Common myeloid progenitor, CD34-positive (primary cell): ENCODE results near the gene FXYD6.
"Not testable (repeated sequence)": the region's sequence is repeated elsewhere in the genome, so short reads cannot be mapped to it uniquely, and the experiment has no call there.

Experiments used
- CTCF ChIA-PET: fragments of 350-600 bp; sonication (Branson Sonifier 250); formaldehyde crosslinking; loops from one replicate; lab custom pipeline; 2021; ENCODE audit warnings: antibody characterized with exemption; lab: Charles Lee
- POLR2A ChIA-PET: fragments of 350-600 bp; sonication (Branson Sonifier 250); formaldehyde crosslinking; loops from one replicate; lab custom pipeline; 2021; ENCODE audit warnings: antibody characterized with exemption; lab: Charles Lee
- DNase-seq, 3 donors: peaks; one replicate each; pipeline versions ENCODE4 v3.0.0 to v3.0.0-alpha.2; 2013
- H3K27ac ChIP-seq, 2 experiments: 1 replicate in 1 of 2; 2 replicates in 1 of 2; pipeline ENCODE4 v1.7.0; 2013; ENCODE audit warnings: inconsistent platforms in 2 of 2, low read length in 2 of 2, mild to moderate bottlenecking in 2 of 2, low read depth in 1 of 2, moderate library complexity in 1 of 2; ENCODE audit not compliant: severe bottlenecking in 2 of 2, insufficient read depth in 1 of 2, poor library complexity in 1 of 2
- H3K27me3 ChIP-seq, 5 experiments: replicated peaks in 2 of 5; 1 replicate in 3 of 5; 2 replicates in 2 of 5; pipeline versions ENCODE4 v1.6.1 to v1.7.0; 2013; ENCODE audit warnings: low read length in 4 of 5, mild to moderate bottlenecking in 2 of 5, moderate library complexity in 2 of 5, inconsistent platforms in 1 of 5; ENCODE audit not compliant: insufficient read depth in 5 of 5, control insufficient read depth in 4 of 5
- H3K36me3 ChIP-seq, 4 experiments: 1 replicate in 2 of 4; 2 replicates in 2 of 4; pipeline versions ENCODE4 v1.6.1 to v1.7.0; 2013; ENCODE audit warnings: low read length in 3 of 4, control low read depth in 1 of 4, mild to moderate bottlenecking in 1 of 4; ENCODE audit not compliant: control insufficient read depth in 4 of 4, insufficient read depth in 4 of 4
- H3K4me1 ChIP-seq, 4 experiments: 1 replicate in 3 of 4; 2 replicates in 1 of 4; pipeline versions ENCODE4 v1.6.1 to v1.7.1; 2013; ENCODE audit warnings: low read length in 3 of 4, mild to moderate bottlenecking in 3 of 4, control low read depth in 1 of 4, inconsistent platforms in 1 of 4, moderate library complexity in 1 of 4; ENCODE audit not compliant: control insufficient read depth in 4 of 4, insufficient read depth in 4 of 4; ENCODE audit errors: control extremely low read depth in 1 of 4
- H3K4me3 ChIP-seq, 7 experiments: 1 replicate in 4 of 7; 2 replicates in 3 of 7; pipeline versions ENCODE4 v1.5.1 to v1.7.0; 2013; ENCODE audit warnings: mild to moderate bottlenecking in 7 of 7, low read length in 6 of 7, moderate library complexity in 6 of 7, inconsistent platforms in 2 of 7, low read depth in 2 of 7, control low read depth in 1 of 7; ENCODE audit not compliant: insufficient read depth in 4 of 7, control insufficient read depth in 1 of 7; ENCODE audit errors: extremely low read depth in 1 of 7
- H3K9me3 ChIP-seq, 5 experiments: 1 replicate in 4 of 5; 2 replicates in 1 of 5; pipeline versions ENCODE4 v1.6.1 to v1.7.1; 2013; ENCODE audit warnings: low read length in 4 of 5, mild to moderate bottlenecking in 2 of 5, inconsistent platforms in 1 of 5, low read depth in 1 of 5, moderate library complexity in 1 of 5; ENCODE audit not compliant: control insufficient read depth in 4 of 5, insufficient read depth in 2 of 5; ENCODE audit errors: control extremely low read depth in 1 of 5
- WGBS: methylation state at CpG from one replicate; pipeline ENCODE4 v1.1.5; 2013; ENCODE audit not compliant: insufficient coverage; 5-methylcytosine and 5-hydroxymethylcytosine counted together

Gene FXYD6

GRCh38 chr11:117865546-117865945 lies 10.9 kb downstream of the FXYD6 start:
- H3K27me3 ChIP-seq, H3K9me3 ChIP-seq, H3K4me3 ChIP-seq, H3K36me3 ChIP-seq, DNase-seq, H3K27ac ChIP-seq: not testable (repeated sequence)
- H3K4me1 ChIP-seq: peaks cover 0 to 14% (median 13%) of the 10 kb centered on the region in 4 experiments
- WGBS: 98% methylated on average over 13 of the region's 13 CpGs
- ChIA-PET POLR2A (interaction anchor here (0.6 kb wide), 1 partner anchor 23 kb away, joined by 5 read pairs; no protein-coding TSS in a partner anchor), CTCF (interaction anchor here (0.8 to 2.1 kb wide), 2 partner anchors 14 to 21 kb away, joined by 4 read pairs; no protein-coding TSS in a partner anchor)

- DNase-seq: no peak
- CTCF ChIA-PET: no interaction called here
- Histone ChIP-seq H3K4me3 (no peak overlapping the region), H3K36me3 (no peaks in the 10 kb centered on the region), H3K9me3 (no peaks in the 10 kb centered on the region), H3K27me3 (no peaks in the 10 kb centered on the region), H3K4me1 (peaks cover 0 to 13% (median 10%) of the 10 kb centered on the region in 4 experiments), H3K27ac (no peak overlapping the region)
- WGBS: 80% methylated on average over 1 of the region's 1 CpG
- POLR2A ChIA-PET: no interaction called here
These were observed 13.1 kb downstream of the FXYD6 start for GRCh38 chr11:117863383-117863782.

GRCh38 chr11:117862753-117863152 lies 13.7 kb downstream of the FXYD6 start:
- no peak for DNase-seq

GRCh38 chr11:117862019-117862725 lies 14.3 kb downstream of the FXYD6 start:
- Histone ChIP-seq H3K4me1 (peaks cover 0 to 13% (median 10%) of the 10 kb centered on the region in 4 experiments), H3K36me3 (no peaks in the 10 kb centered on the region), H3K9me3 (no peaks in the 10 kb centered on the region), H3K4me3 (no peak overlapping the region), H3K27ac (no peak overlapping the region), H3K27me3 (no peaks in the 10 kb centered on the region)
- ChIA-PET CTCF (interaction anchor here (1.6 kb wide), 1 partner anchor 17 kb away, joined by 4 read pairs; no protein-coding TSS in a partner anchor), POLR2A (no interaction called here)
- DNase-seq: no peak
- 55% methylated on average over 11 of the region's 12 CpGs for WGBS

More at GRCh38 chr11:117862753-117863152, 13.7 kb downstream of the FXYD6 start:
- Histone ChIP-seq H3K4me3 (no peak overlapping the region), H3K36me3 (no peaks in the 10 kb centered on the region), H3K27me3 (no peaks in the 10 kb centered on the region), H3K4me1 (peaks cover 0 to 13% (median 10%) of the 10 kb centered on the region in 4 experiments), H3K27ac (no peak overlapping the region), H3K9me3 (no peaks in the 10 kb centered on the region)
- WGBS: 100% methylated on average over 1 of the region's 1 CpG
- ChIA-PET CTCF (interaction anchor here (1.6 kb wide), 1 partner anchor 17 kb away, joined by 4 read pairs; no protein-coding TSS in a partner anchor), POLR2A (no interaction called here)

GRCh38 chr11:117861151-117862018 lies 15.1 kb downstream of the FXYD6 start:
- H3K27me3 ChIP-seq: no peaks in the 10 kb centered on the region
- no peak overlapping the region for H3K27ac ChIP-seq
- POLR2A ChIA-PET: interaction anchor here (0.6 kb wide), 1 partner anchor 29 kb away, joined by 3 read pairs; no protein-coding TSS in a partner anchor
- peaks cover 0 to 13% (median 10%) of the 10 kb centered on the region in 4 experiments for H3K4me1 ChIP-seq
- H3K9me3 ChIP-seq: no peaks in the 10 kb centered on the region
- WGBS: 45% methylated on average over 11 of the region's 13 CpGs
- CTCF ChIA-PET: interaction anchor here (0.9 to 2.1 kb wide), 5 partner anchors 16 to 192 kb away, joined by 3 to 9 read pairs (median 4); no protein-coding TSS in a partner anchor
- H3K36me3 ChIP-seq: no peaks in the 10 kb centered on the region
- DNase-seq: no peak
- H3K4me3 ChIP-seq: no peak overlapping the region

GRCh38 chr11:117860139-117860538 lies 16.3 kb downstream of the FXYD6 start:
- Histone ChIP-seq H3K27me3 (no peaks in the 10 kb centered on the region), H3K4me1 (peaks cover 0 to 13% (median 10%) of the 10 kb centered on the region in 4 experiments), H3K27ac (no peak overlapping the region), H3K9me3 (no peaks in the 10 kb centered on the region), H3K36me3 (no peaks in the 10 kb centered on the region), H3K4me3 (no peak overlapping the region)
- CTCF ChIA-PET: interaction anchor here (1.0 to 2.1 kb wide), 4 partner anchors 18 to 193 kb away, joined by 3 to 9 read pairs (median 6); no protein-coding TSS in a partner anchor
- WGBS: 80% methylated on average over 5 of the region's 6 CpGs
- POLR2A ChIA-PET: no interaction called here
- DNase-seq: no peak
